Activated naive CD4-positive, alpha-beta T cell treated with anti-CD3 and anti-CD28 coated beads, Interleukin-2, amount 50 U/mL, for 72 hours (primary cell): ENCODE measurements around the gene ETV6. TPM values are rescaled to one million over a fixed set of nuclear protein-coding genes. Genes with fewer than 3 reads are reported as not detected.
A peak's percentile ranks its signal among the peaks of the same experiment; 100 is the strongest.
"Not testable (repeated sequence)": the region's sequence is repeated elsewhere in the genome, so short reads cannot be mapped to it uniquely, and the experiment has no call there.

Experiments
- ATAC-seq, 2 donors: fragments of 150-1000 bp; cut with Tn5 transposase; 2 replicates each; pipeline ENCODE4 v1.10.0; 2021; ENCODE audit warnings: mild to moderate bottlenecking in 2 of 2, moderate library complexity in 2 of 2
- DNase-seq, 2 donors: peaks; one replicate each; pipeline ENCODE4 v3.0.0; 2021 to 2022; ENCODE audit warnings: low spot score in 2 of 2
- H3K27ac Mint-ChIP-seq, 2 donors: one replicate each; pipeline ENCODE4 v1.8.0; 2022; ENCODE audit warnings: mild to moderate bottlenecking in 2 of 2, mixed read lengths in 2 of 2
- H3K36me3 Mint-ChIP-seq, 2 donors: one replicate each; pipeline ENCODE4 v1.8.0; 2022; ENCODE audit warnings: mixed read lengths in 2 of 2
- H3K9me3 Mint-ChIP-seq, 2 donors: one replicate each; pipeline ENCODE4 v1.8.0; 2022; ENCODE audit warnings: mixed read lengths in 2 of 2
- total RNA-seq, 2 donors: library from RNA; stranded (reverse); gene quantifications; one replicate each; pipeline ENCODE4 v1.2.3, GENCODE V29; 2022

Gene ETV6
- 10 to 100 TPM; 15.2 to 80.7 TPM for total RNA-seq

GRCh38 chr12:11649413-11650285 is at the start of gene ETV6:
Gene ETV6 (plus strand): TSS chr12:11649674. CDS start chr12:11650128, 454 bp downstream.
- Mint-ChIP-seq H3K36me3 (peaks cover 10 to 43% of the 10 kb centered on the region in 2 donors), H3K9me3 (peaks cover 0 to 5% of the 10 kb centered on the region in 2 donors), H3K27ac (peak within 1 kb of the TSS; percentile 94 to 99)
- DNase-seq: peak; percentile 78 to 79
- peak; percentile 60 to 75 for ATAC-seq

- no peak for DNase-seq
- H3K27ac Mint-ChIP-seq: no peak overlapping the region
- no peaks in the 10 kb centered on the region for H3K36me3 Mint-ChIP-seq
- no peak for ATAC-seq
- H3K9me3 Mint-ChIP-seq: no peaks in the 10 kb centered on the region
These were observed 49.3 kb upstream of the ETV6 start for GRCh38 chr12:11600199-11600598.

- no peak overlapping the region for H3K27ac Mint-ChIP-seq
- ATAC-seq (no peak), DNase-seq (no peak)
- no peaks in the 10 kb centered on the region for H3K9me3 Mint-ChIP-seq
- no peaks in the 10 kb centered on the region for H3K36me3 Mint-ChIP-seq
These were observed 47.8 kb upstream of the ETV6 start for GRCh38 chr12:11601647-11602046.

DNA sequence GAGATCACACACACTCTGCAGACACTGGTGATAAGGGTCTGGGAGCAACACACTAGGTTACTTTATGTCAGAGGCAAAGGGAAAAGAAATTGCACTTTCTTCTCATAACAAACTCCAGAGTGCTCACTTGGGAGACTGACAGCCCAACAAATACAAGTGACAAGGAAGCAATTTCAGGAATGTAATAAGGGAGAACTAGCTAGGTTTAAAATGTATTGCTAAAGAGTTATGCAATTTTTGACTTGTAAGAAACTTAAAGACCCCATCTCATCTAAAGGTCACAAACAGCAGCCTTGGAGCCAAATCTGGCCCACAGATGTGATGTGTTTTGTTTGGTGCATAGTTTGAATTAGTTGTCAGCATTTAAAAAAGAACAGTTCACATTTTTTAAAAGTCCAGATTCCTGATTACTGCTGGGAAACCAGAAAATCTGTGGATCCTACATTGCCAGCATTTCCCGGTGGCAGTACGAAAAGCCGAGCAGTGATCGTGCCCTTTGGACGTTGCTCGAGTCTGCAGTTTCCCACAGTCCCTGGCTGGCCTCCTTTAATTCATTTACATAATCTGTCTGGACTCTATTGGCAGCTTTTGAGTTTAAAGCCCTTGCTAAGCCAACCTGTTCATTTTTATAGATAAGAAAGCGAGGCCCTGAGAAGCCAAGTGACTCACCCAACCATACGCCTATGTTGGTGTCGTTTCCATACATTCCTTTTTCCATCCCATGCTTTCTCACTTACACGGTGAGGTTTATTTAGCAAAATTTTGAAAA is 42.0 kb upstream of the ETV6 start:
- no peaks in the 10 kb centered on the region for H3K36me3 Mint-ChIP-seq
- no peak for ATAC-seq

DNA sequence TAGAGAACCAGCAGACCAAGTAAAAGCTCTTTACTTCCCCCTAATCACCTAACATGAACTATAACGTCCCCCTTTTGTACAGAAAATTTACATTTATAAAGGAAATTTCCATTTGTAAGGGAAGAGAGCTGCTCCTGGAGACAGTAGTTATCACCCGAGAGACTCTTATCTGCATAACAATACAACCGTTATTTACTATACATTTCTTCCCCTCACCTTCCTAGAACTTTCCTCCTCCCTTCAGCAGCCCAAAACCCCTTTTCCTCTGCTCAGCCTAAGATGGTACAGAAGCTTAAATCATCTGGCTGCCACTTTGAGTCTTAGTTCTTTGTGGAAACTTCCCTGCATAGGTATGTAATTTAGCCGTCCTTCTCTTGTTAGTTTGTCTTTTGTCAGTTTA is 40.4 kb upstream of the ETV6 start:
- no peak overlapping the region for H3K27ac Mint-ChIP-seq
- DNase-seq (no peak), ATAC-seq (no peak)
- no peaks in the 10 kb centered on the region for H3K36me3 Mint-ChIP-seq
- no peaks in the 10 kb centered on the region for H3K9me3 Mint-ChIP-seq

More for the DNA sequence above, 42.0 kb upstream of the ETV6 start:
- DNase-seq: no peak
- H3K27ac Mint-ChIP-seq: no peak overlapping the region
- H3K9me3 Mint-ChIP-seq: no peaks in the 10 kb centered on the region

GRCh38 chr12:11615481-11615880 is 34.0 kb upstream of the ETV6 start:
- H3K36me3 Mint-ChIP-seq: no peaks in the 10 kb centered on the region
- no peaks in the 10 kb centered on the region for H3K9me3 Mint-ChIP-seq
- ATAC-seq (no peak), DNase-seq (no peak)
- H3K27ac Mint-ChIP-seq: no peak overlapping the region

GRCh38 chr12:11618046-11618445 is 31.4 kb upstream of the ETV6 start:
- no peak for DNase-seq
- no peak for ATAC-seq
- Mint-ChIP-seq H3K27ac (no peak overlapping the region), H3K36me3 (no peaks in the 10 kb centered on the region), H3K9me3 (no peaks in the 10 kb centered on the region)

DNA sequence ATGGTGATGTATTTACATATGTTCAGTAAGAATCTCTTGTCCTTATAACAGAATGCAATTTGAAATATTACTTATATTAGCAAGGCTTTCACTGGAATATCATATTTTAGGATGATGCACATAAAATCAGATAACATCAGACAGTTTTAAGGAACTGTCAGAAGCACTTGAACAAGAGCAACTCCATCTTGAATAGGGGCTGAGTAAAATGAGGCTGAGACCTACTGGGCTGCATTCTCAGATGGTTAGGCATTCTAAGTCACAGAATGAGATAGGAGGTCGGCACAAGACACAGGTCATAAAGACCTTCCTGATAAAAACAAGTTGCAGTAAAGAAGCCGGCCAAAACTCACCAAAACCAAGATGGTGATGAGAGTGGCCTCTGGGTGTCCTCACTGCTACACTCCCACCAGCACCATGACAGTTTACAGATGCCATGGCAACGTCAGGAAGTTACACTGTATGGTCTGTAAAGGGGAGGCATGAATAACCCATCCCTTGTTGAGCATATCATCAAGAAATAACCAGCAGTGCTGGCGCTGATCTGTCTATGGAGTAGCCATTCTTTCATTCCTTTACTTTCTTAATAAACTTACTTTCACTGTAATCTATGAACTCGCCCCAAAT is 27.6 kb upstream of the ETV6 start:
- DNase-seq (no peak), ATAC-seq (peak in 1 of 2 donors; percentile 40)
- H3K9me3 Mint-ChIP-seq: no peaks in the 10 kb centered on the region
- no peaks in the 10 kb centered on the region for H3K36me3 Mint-ChIP-seq
- H3K27ac Mint-ChIP-seq: no peak overlapping the region

DNA sequence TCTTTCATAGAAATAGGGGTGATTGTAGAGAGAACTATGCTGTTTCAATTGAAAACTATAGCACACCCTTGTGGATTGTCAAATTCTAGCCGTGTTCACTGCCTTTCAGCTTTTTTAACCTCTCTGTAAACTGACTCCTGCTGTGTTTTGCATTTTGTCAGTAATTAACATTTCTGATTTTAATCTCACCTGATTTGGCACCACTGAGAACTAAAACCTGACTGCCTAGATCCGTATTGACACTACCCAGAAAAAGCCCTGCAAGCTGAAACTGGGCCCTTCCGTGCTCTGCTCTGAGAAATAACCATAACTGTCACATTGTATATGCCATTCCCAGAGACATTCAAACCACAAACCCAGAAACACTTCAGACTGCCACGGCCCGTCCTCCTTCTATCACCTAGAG is 26.6 kb upstream of the ETV6 start:
- ATAC-seq: no peak
- no peaks in the 10 kb centered on the region for H3K9me3 Mint-ChIP-seq
- no peak overlapping the region for H3K27ac Mint-ChIP-seq
- DNase-seq: no peak
- no peaks in the 10 kb centered on the region for H3K36me3 Mint-ChIP-seq

DNA sequence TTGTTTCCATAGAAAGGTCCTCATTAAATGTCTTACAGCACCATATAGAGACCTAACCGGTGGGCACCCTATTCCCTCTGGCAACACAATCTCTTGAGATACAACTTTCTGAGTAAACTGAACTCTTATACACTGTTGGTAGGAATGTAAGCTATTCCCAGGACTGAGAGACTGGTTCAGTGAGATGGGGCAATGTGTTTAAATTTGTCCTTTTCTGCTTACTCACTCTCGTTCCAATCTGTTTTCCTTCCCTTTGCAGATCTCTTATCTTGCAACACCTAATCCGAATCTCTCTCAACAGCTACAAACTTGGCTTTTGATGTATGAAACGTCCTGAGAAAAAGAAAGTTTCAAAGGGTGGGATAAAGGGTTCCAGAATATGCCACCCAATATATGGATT is 26.1 kb upstream of the ETV6 start:
- Mint-ChIP-seq H3K36me3 (no peaks in the 10 kb centered on the region), H3K9me3 (no peaks in the 10 kb centered on the region), H3K27ac (no peak overlapping the region)
- DNase-seq (no peak), ATAC-seq (no peak)

GRCh38 chr12:11624116-11624515 is 25.4 kb upstream of the ETV6 start:
- H3K27ac Mint-ChIP-seq: no peak overlapping the region
- no peaks in the 10 kb centered on the region for H3K9me3 Mint-ChIP-seq
- no peak for DNase-seq
- H3K36me3 Mint-ChIP-seq: no peaks in the 10 kb centered on the region
- no peak for ATAC-seq

GRCh38 chr12:11627709-11628108 is 21.8 kb upstream of the ETV6 start:
- peak overlapping the region; percentile 35 to 48 for H3K27ac Mint-ChIP-seq
- ATAC-seq, DNase-seq, H3K9me3 Mint-ChIP-seq, H3K36me3 Mint-ChIP-seq: not testable (repeated sequence)

DNA sequence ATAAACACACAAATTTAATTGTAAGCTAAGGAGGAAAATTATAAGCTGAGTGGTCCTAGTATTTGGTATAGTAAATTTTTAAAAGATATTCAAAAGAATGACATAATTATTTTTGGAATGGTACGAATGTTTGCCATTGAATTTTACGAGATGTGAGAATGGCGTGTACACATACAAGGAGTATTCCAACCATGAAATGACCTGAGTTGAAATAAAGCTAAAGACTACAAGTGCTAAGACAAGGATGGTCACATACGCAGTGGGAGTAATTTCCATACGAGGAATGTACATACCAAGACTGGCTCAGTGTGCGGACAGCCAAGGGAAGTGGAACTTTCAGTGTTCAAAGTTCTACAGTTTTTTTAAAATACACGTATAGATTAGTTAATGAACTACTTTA is 21.1 kb upstream of the ETV6 start:
- no peak for DNase-seq
- Mint-ChIP-seq H3K9me3 (no peaks in the 10 kb centered on the region), H3K36me3 (no peaks in the 10 kb centered on the region), H3K27ac (peak overlapping the region in 1 of 2 donors; percentile 35)
- no peak for ATAC-seq

GRCh38 chr12:11630046-11630706 is 19.3 kb upstream of the ETV6 start:
- DNase-seq: no peak
- Mint-ChIP-seq H3K27ac (no peak overlapping the region), H3K9me3 (peaks cover 0 to under 1% of the 10 kb centered on the region in 2 donors), H3K36me3 (peaks cover 0 to under 1% of the 10 kb centered on the region in 2 donors)
- no peak for ATAC-seq

- Mint-ChIP-seq H3K9me3 (peaks cover 4 to 8% of the 10 kb centered on the region in 2 donors), H3K27ac (no peak overlapping the region), H3K36me3 (peaks cover 0 to 7% of the 10 kb centered on the region in 2 donors)
- DNase-seq (no peak), ATAC-seq (no peak)
These were observed 18.2 kb upstream of the ETV6 start for GRCh38 chr12:11631288-11631687.

GRCh38 chr12:11631881-11632280 is 17.6 kb upstream of the ETV6 start:
- DNase-seq, H3K36me3 Mint-ChIP-seq, H3K9me3 Mint-ChIP-seq, H3K27ac Mint-ChIP-seq, ATAC-seq: not testable (repeated sequence)
